ENCODE results near the gene HAO2.

DNA sequence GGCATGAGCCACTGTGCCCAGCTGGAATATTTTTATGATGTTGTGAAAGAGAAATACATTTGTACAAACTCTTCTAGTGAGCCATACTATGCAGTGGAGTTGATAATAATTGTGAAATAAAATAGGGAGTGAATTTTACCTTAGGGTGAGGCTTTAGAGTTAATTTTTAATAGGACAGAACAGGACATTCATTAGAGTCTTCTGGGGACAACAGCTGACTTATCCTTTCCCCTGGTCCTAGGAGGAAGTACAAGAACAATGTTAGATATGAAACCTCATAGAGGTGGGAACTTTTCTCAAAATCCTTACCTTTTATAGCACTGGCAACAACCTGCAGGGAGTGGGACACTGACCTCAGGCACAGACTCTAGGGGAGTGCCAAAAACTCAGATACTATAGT is 21.9 kb downstream of the HAO2 start:
- TF ChIP-seq, protein P1, sequence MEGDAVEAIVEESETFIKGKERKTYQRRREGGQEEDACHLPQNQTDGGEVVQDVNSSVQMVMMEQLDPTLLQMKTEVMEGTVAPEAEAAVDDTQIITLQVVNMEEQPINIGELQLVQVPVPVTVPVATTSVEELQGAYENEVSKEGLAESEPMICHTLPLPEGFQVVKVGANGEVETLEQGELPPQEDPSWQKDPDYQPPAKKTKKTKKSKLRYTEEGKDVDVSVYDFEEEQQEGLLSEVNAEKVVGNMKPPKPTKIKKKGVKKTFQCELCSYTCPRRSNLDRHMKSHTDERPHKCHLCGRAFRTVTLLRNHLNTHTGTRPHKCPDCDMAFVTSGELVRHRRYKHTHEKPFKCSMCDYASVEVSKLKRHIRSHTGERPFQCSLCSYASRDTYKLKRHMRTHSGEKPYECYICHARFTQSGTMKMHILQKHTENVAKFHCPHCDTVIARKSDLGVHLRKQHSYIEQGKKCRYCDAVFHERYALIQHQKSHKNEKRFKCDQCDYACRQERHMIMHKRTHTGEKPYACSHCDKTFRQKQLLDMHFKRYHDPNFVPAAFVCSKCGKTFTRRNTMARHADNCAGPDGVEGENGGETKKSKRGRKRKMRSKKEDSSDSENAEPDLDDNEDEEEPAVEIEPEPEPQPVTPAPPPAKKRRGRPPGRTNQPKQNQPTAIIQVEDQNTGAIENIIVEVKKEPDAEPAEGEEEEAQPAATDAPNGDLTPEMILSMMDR (IDR thresholded peaks at IDR 0.05): no peak
- TF ChIP-seq POLR2A (IDR thresholded peaks at IDR 0.05) (no peak), EP300 (IDR thresholded peaks at IDR 0.05) (no peak)

Data from ovary (tissue), 3 donors.